GM19025 (cell line): ENCODE results near the gene ARHGAP1.

Experiments
- ATAC-seq: cut with Tn5 transposase; IDR thresholded peaks from one replicate; pipeline ENCODE4 v1.9.1; 2021; ENCODE audit warnings: mild to moderate bottlenecking, low read depth, moderate library complexity; ENCODE audit not compliant: unreplicated experiment

ARHGAP1 gene

DNA sequence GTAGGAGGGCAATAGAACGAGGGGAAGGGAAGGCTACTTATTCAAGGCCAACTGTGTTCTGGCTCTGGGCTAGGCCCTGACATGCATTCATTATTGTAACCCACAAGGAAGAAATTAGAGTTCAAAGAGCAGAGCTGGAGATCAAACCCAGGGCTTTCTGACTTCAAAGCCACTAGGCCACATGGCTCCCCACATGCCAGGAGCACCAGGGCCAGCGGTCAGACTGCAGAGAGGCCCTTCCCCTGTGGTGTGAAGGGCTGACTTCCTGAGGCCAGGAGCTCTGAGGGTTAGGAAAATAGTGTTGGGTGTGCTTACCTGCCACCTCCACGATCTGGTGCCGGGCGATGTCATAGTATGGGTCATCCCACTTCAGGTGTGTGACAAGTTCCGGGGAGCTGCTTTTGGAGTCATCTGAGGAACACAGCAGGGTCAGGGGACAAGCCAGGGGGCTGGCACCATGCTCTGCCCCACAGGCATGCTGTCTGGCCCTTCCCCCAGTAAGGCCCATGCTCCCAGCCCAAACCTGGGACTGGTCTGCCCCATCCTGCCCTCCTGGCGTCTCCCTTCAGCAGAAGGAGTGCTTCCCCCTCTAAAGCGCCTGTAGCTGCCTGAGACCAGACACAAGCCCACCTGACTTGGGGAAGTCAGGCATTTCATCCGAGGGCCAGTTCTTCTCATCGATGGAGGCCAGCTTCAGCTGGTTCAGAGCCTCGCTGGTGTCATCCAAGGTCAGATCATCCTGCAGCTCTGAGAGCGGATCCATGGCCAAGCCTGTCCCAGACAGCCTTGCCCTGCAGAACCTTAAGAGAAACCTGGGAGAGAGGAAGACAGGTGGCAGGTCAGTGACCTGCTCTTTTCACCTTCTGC, 4.8 kb downstream of the ARHGAP1 start:
- no peak for ATAC-seq

DNA sequence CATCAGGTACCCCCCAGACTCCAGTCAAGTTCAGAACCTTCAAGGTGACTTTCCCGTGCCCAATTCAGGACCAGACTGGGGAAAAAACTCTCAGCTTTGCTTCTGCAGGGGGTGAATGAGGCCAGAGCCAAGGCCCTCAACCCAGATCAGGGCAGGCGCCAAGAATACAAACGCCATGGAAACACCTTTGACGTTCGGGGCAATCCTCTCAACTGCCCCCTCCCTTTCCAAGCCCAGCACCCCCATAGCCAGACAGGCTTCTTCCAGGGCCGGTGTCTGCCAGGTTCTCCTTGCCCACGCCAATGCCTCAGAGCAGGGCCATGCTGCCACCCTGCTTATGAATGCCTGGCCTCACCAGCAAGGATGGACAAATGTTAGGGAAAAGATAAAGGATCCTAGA, 5.8 kb downstream of the ARHGAP1 start:
- no peak for ATAC-seq

DNA sequence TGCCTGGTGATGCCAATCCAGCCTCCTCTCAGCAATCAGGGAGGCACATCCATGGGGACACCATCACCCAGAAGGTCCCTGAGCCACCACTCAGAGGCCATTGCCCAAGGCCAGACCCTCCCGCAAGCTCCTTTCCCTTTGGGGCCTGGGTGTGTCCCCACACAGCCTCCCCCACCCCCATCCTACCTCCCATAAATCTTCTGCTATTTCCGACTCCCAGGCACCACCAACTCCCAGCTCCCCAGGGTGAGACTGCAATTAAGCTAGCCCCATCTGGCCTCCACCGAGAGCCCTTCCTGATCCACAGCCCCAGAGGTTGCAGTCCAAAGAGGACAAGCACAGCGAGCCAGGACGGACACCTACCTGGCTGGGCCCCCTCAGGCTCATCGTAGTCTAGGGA, 6.3 kb downstream of the ARHGAP1 start:
- no peak for ATAC-seq

DNA sequence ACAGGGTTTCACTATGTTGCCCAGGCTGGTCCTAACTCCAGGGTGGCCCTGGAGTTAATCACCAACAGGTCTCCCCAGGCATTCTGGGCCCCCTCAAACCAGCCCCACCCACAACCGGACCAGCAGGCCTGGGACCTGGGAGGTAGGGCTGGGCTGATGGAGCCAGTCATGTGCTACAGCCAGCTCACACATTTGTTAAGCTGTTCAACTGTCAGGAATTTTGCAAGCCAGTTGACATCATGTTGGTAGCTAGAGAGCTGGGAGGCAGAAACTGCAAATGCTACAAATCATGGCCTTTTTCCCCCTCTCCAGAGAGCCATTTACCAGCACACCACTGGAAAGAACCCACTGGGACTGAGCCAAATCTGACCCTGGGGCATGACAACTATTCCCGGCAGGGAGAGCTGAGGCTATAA, 6.8 kb downstream of the ARHGAP1 start:
- ATAC-seq = no peak

DNA sequence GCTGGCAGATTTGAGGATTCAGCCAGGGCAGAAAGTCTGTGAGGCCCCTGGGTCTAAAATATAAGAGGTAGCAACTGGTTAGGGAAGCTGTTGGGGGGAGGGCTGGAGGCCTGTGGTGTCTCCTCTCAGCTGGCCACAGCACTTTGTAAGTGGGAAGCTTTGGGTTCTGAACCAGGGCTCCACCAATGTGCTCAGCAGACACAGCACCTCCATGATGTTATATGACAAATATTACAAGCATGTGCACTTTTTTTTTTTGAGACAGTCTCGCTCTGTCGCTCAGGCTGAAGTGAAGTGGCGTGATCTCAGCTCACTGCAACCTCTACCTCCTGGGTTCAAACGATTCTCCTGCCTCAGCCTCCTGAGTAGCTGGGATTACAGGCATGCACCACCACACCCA, 8.0 kb downstream of the ARHGAP1 start:
- no peak for ATAC-seq

DNA sequence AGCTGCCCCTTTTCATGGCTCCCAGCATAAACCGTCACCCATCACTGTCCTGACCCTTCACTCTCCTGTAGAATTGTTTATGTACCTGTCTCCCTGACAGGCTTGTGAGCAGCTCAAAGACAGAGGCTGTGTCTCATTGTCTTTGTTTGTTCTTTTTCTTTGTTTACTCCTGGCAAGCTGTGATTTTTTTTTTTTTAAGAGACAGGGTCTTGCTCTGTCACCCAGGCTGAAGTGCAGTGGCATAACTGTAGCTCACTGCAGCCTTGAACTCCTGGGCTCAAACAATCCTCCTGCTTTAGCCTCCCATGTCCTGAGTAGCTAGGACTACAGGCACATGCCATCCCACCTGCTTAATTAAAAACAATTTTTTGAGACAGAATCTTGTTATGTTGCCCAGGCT, 9.7 kb downstream of the ARHGAP1 start:
- no peak for ATAC-seq

DNA sequence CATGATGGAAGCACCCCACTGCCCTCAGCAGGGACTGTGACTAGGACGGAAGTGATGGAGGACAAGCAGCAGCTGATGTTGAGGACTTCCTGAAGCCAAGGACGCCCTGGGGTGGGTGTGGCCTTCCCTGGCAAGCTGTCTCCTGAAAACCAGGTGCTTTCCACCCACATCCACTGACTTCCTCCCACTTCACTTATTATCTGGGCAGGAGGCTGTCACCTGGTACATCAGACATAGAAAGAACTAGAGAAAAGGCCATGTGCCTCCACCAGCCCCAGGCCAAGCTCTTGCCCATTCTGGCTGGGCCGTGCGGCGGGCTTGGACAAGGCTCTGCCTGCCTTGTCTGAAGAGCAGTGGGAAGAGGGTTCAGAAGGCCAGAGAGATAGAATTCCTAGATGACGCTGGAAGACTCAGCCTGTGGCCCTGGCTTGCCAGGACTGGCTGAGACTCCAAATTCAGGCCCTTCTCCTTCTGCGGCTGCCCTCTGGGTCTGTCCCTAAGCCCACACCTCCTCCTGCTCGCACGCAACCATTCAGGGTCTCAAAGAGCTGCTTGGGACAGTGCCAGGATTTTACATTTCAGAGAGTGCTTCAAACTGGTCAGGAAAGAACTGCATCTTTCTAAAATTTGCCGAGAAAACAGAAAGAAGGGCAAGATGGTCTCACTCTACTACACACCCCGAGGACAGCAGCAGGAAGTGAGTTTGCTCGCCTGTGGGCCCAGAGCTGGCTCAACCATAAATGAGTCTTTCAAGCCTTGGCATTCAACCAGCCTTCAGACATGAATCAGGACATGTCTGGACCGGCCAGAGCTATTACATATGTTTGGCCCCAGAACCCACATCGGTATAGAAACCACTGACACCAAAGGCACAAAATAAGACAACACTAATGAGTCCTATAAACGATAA, 13.3 kb downstream of the ARHGAP1 start:
- no peak for ATAC-seq

DNA sequence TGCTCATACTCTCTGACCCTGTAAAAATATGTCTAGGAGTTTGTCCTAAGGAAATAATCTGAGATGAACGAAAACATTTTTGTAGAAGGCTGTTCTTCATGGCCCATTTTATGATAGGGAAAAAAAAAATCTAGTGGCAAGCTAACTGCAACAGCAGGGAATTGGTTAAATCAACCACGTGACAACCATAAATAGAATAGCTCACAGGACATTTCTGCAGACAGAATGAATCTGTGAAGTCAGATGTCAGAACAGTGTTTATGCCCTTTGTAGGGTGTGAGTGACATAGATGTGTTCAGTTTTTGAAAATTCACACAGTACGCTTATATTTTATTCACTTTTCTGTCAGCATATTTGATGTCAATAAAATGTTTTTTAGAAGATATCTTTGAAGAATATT, 16.1 kb downstream of the ARHGAP1 start:
- ATAC-seq = no peak

DNA sequence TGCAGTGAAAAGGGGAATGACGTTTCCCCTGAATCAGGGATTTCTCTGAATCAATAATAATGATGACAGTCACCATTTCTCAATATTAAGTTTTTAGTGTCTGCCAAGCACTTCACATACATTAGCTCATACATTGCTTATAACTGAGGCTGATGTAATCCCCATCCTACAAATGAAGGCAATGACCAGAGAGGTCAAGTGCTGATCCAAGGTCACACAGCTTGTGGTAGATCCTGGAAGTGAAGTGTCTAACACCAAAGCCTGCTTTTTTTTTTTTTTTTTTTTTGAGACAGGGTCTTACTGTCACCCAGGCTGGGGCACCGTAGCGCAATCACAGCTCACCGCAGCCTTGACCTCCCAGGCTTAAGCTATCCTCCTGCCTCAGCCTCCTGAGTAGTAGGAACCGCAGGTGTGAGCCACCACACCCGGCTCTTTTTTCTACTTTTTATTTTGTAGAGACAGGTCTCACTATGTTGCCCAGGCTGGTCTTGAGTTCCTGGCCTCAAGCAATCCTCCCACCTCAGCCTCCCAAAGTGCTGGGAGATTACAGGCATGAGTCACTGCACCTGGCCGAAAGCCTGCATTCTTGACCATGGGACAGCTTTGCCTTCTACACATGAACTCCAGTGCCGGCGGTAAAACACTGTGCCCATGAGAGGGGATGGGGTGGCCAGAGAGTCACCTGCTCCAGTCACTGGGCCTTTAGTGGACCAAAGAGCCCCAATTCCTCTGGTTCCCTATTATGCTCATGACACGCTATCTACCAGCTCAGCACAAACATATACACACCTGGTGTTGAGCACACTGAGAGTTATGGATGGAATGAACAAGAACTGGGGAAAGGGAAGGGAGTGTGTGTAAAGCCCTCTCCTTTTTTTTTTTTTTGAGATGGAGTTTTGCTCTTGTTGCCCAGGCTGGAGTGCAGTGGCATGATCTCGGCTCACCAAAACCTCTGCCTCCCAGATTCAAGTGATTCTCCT, 17.4 kb downstream of the ARHGAP1 start:
- no peak for ATAC-seq

DNA sequence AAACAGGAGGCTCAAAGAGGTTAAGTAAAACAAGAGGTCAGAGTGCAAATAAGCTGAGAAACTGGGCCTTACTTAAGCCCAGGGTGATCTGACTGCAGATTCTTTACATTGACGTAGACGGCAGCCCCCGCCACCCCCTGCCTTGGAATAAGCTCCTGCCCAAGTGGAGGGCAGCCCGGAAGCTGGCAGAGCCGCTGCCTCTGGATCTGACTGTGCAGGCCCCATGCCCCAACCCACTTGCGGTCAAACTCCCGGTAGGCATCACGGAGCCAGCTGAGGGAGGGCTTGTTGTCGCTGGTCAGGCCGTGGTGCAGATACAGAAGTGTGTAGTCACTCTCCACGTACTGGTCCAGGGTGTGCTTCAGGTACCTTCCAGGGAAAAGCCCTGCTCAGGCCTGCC, 18.6 kb downstream of the ARHGAP1 start:
- no peak for ATAC-seq

DNA sequence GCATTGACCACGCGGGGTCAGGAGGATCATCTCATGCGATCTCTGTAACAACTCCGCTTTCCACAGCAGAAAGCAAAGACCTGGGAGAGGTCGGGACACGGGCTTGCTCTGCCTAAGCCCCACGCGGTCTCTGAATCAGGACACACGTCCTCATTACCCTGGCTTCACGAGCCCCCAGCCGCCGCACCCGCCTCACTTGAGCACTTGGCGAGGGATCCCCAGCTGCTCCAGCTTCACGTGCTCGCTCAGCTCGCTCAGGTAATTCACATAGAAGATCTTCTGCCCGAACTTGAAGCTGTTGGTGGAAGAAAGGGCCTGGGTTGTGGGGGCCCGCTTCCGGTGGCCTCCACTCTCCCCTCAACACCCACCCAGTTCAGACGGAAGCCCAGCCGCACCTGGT, 19.6 kb downstream of the ARHGAP1 start:
- ATAC-seq = no peak

DNA sequence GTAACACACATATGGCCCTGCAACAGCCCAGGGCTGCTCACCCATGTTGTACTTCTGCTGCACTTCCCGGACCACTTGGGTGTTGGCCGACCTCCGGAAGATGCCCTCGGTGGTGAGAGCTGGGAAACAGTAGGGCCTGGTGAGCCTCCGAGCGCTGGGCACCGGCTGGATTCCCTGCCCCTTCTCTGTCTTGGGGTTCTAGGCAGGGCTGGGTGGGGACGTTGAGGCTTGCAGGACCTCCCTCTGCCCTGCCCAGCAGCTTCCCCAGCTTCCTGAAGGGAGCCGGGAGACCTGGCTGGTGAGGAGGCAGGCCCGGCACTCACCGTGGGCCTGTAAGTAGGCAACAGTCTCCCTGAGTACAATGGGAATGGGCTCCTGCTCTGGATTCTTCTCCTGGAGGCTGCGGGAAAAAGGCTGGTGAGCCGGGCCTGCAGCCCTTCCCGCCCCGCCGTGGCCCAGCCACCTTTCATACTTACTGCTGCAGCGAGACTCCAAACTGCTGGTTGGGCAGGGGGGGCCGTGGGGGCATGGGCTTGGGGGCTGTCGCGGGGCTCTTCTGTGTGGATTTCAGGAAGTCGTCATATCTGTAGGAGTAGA, 20.2 kb downstream of the ARHGAP1 start:
- ATAC-seq = no peak

DNA sequence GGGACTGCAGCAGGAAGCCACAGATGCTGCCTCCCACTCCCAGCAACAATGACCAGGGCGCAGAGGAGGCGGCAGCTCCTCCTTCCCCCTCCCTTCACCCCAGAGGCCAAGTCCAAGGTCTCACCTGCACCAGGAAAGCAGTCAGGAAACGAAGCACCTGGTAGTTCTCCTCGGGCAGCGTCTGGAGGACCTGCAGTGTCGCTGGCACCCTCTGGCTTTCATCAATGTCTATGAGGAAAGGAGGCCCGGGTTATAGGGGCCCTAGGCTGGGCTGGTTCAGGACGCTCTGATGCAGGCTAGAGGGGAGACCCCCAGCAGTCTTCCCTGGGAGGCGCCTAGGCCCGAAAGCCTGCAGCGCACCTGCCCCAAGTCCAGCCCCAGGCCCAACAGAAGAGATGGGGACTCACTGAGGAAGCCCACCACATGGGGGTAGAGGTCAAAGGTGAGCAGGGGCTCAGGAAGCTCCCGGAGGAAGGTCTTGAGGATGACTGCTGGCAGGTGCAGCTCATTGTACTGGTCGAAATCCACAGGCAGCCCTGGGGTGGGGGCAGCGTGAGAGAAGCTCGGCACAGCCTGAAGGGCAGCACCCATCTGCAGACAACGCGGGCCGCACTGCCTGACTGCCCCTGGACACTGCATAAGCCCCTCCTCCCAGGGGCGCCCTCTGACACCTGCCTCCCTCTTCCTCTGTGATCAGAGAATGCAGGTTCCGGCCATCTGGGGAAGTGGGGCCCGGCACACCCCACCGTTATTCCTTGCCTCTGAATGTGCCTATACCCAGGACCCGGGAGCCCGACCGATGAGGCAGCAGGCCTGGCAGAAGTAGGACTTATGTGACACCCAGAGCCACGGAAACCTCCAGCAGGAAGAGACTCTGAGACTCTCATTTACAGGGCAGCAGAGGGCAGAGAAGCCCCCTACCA, 20.9 kb downstream of the ARHGAP1 start:
- ATAC-seq = no peak

DNA sequence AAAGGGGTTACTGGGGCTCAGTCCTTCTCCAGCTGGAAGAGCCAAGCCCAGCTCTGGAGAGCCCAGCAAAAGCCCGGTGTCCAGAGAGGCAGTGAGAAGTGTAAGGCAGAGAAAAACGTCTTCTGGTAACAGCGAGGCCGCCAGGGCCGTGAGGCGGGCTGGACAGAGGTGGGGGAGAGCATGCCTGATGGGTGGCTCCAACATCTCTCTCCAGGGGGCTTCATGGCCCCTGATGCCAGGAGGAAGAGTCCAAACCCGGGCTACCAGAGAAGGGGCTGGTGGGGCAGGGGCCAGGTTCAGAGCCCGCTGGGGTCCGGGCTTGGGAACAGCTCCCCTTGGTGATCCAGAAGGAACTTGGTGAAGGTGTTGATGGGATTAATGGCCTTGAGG, 21.7 kb downstream of the ARHGAP1 start:
- no peak for ATAC-seq

DNA sequence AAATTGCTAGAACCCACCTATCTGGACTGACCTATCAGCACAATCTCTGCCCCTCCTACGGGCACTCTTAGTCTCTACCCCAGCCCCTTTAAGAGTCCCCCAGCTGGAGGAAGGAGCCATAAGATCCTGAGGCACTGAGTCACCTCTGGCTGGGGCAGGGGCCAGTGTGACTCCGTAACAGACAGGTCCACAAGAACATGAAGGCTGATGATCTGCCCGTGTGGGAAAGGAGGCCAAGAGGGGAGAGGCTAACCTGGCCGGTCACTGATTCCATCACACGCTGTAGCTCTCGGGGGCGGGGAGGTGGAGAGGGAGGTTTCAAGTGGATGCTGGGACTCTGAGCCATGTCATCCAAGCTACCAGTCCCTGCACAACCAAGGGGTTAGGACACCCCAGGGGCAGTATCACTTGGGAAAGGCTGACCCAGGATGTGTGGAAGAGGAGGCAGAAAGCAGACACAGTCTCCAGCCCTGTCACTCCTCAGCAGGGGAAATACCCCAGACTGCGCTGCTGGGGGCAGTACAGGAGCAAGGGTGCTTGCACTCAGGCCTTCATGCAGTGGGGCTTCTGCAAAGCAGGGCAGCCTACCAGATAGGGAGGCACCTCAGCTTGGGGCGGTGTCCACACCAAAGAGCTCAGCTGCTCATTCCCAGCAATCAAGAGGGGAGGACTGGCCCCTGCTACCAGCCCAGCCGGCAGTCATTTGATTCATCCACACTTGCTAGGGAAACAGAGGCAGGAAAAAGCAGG, 22.3 kb downstream of the ARHGAP1 start:
- ATAC-seq = no peak

DNA sequence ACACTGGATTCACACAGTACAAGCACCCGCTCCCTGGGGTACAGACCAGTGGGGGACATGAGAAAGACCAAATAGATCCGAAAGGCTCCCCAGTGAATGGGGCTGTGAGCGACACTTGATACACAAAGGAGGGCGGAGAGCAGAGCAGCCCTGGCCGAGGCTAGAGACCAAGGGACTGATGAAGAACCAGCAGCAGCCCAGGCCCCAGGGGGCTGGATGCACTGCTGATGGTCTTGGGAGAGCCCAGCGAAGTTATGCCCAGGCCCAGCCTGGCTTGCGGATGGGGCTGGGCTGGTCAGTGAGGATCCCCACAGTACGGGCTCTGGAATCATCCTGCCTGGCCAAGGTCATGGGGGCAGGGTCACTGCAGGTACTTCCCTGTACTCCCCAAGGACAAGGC, 23.2 kb downstream of the ARHGAP1 start:
- ATAC-seq = no peak

DNA sequence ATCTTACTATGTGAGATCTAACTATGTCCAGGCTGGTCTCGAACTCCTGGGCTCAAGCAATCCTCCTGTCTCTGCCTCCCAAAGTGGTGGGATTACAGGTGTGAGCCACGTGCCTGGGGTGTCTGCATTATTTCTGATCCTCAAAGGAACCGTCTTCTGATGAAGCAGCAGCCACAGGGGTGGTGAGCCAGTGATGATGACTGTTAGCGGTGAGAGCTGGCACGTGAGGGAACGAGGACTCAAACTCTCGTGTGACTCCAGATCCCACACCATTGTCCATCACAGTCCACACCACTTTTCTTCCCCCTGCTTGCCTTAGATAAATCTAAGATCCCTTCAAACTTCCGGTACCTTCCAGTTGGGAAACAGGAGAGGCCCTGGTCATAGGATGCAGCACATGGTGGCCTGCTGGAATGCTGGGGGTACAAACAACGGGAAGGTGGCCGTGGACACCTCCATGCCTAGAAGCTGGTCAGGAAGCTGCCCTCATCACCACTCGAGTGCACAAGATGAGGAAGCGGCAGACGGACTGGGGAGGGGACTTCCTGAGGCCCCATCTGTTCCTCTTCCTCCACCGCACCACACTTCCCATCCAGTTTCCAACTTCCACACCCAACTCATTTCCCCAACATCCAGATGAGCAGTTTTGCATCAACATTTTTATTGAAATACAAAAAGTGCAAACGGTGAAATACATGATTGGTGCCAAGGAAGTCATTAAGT, 23.8 kb downstream of the ARHGAP1 start:
- ATAC-seq = no peak

DNA sequence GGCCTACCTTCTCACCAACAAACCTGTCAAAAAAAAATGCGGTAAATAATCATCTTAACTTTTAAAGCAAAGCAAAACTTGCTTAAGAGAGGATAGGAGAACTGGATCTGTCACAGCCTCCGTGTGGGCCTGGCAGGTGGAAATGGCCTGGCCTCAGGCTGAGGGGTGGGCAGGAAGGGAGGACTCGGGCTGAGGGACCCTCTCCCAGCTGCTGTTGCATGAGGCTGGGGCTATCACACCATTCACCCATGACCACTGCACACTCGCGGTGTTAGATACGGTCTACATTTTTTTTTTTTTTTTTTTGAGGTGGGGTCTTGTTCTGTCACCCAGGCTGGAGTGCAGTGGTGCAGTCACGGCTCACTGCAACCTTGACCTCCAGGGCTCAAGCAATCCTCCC, 24.5 kb downstream of the ARHGAP1 start:
- no peak for ATAC-seq
